ENCODE data around the gene SVOPL. TPM values are rescaled to one million over a fixed set of nuclear protein-coding genes. Genes with fewer than 3 reads are reported as not detected.

Gene SVOPL
- polyA plus RNA-seq, 1 of the 3 experiments (the other 2 are of a cell fraction) = not detected

- CTCF ChIA-PET = interaction anchor here (0.7 to 3.4 kb wide), 3 partner anchors 8 to 508 kb away, joined by 3 to 12 read pairs (median 3); no protein-coding TSS in a partner anchor
Observed at GRCh38 chr7:138669364-138669763, 31.8 kb downstream of the SVOPL start.

GRCh38 chr7:138668946-138669345, 32.2 kb downstream of the SVOPL start:
- H3K9ac ChIP-seq = no peak overlapping the region
- H3K9me2 ChIP-seq = no peaks in the 10 kb centered on the region
- no peaks in the 10 kb centered on the region for H4K20me1 ChIP-seq (ENCODE audit: insufficient read depth)
- ChIA-PET CTCF (interaction anchor here (3.4 kb wide), 1 partner anchor 507 kb away, joined by 12 read pairs; no protein-coding TSS in a partner anchor), POLR2A (no interaction called here)
- no peaks in the 10 kb centered on the region for H3F3A ChIP-seq (replicated peaks; ENCODE audit: insufficient read depth)
- no peak for TF ChIP-seq YY1 (IDR thresholded peaks at IDR 0.05; ENCODE audit: low read depth)
- no peak for TF ChIP-seq USF1 (IDR thresholded peaks at IDR 0.05; ENCODE audit: borderline replicate concordance, low read depth)
- TF ChIP-seq NRF1 (IDR thresholded peaks at IDR 0.05; ENCODE audit: low read depth, low read length) = no peak
- no peak for TF ChIP-seq RCOR1 (IDR thresholded peaks at IDR 0.05; ENCODE audit: low read length)
- TF ChIP-seq MAX (IDR thresholded peaks at IDR 0.05; ENCODE audit: low read depth) = no peak
- TF ChIP-seq MEF2A (IDR thresholded peaks at IDR 0.05; ENCODE audit: borderline replicate concordance, low read depth) = no peak
- TF ChIP-seq ZBTB33 (IDR thresholded peaks at IDR 0.05; ENCODE audit: borderline replicate concordance, low read depth) = no peak
- no peak for TF ChIP-seq RXRA (IDR thresholded peaks at IDR 0.05; ENCODE audit: borderline replicate concordance, low read depth)
- TF ChIP-seq FOXM1 (IDR thresholded peaks at IDR 0.05; ENCODE audit: low read depth) = no peak
- no peak for TF ChIP-seq RAD21 (IDR thresholded peaks at IDR 0.05; ENCODE audit: low read length)
- no peak for TF ChIP-seq EZH2phosphoT487 (IDR thresholded peaks at IDR 0.05; ENCODE audit: borderline replicate concordance, low read depth)
- TF ChIP-seq RFX5 (IDR thresholded peaks at IDR 0.05; ENCODE audit: low read length) = no peak
- no peak for TF ChIP-seq ELF1 (IDR thresholded peaks at IDR 0.05)
- TF ChIP-seq PBX3 (IDR thresholded peaks at IDR 0.05) = no peak
- no peak for TF ChIP-seq TEAD4 (IDR thresholded peaks at IDR 0.05; ENCODE audit: borderline replicate concordance, insufficient read depth)
- no peak for TF ChIP-seq GABPA (IDR thresholded peaks at IDR 0.05; ENCODE audit: low read depth)
- TF ChIP-seq SMC3 (IDR thresholded peaks at IDR 0.05; ENCODE audit: low read depth, low read length) = no peak
- no peak for TF ChIP-seq EP300 (IDR thresholded peaks at IDR 0.05; ENCODE audit: borderline replicate concordance in 1 of 2, low read depth in 1 of 2, low read length in 1 of 2)
- TF ChIP-seq TAF1 (IDR thresholded peaks at IDR 0.05; ENCODE audit: borderline replicate concordance, low read depth, low read length) = no peak
- no peak for TF ChIP-seq CHD2 (IDR thresholded peaks at IDR 0.05; ENCODE audit: low read length, partially characterized antibody)
- no peaks in the 10 kb centered on the region; the same call in 1 of the 2 replicates for H3K9me3 ChIP-seq
- H3K4me1 ChIP-seq (ENCODE audit: control insufficient read depth in 1 of 2, insufficient read depth in 2 of 2, low read depth in 1 of 2, low read length in 1 of 2) = peaks cover 0 to 21% of the 10 kb centered on the region in 2 experiments; a peak in 2 of 4 replicates
- DNase-seq = no peak
- no peak overlapping the region for H3K27ac ChIP-seq (ENCODE audit: low read depth in 2 of 2, low read length in 1 of 2)
- H3K79me2 ChIP-seq (ENCODE audit: insufficient read depth) = no peaks in the 10 kb centered on the region
- no peak overlapping the region for H2AFZ ChIP-seq (ENCODE audit: low read depth)
- 25% methylated on average over 3 of the region's 3 CpGs for WGBS (ENCODE audit: low lambda C conversion rate)
- no peak overlapping the region for H3K4me3 ChIP-seq (ENCODE audit: low read depth in 2 of 2, low read length in 1 of 2)
- no peaks in the 10 kb centered on the region for H3K36me3 ChIP-seq (replicated peaks in 1 of 2; ENCODE audit: control insufficient read depth in 1 of 2, insufficient read depth in 2 of 2, low read length in 1 of 2)
- H3K4me2 ChIP-seq = no peak overlapping the region
- H3K27me3 ChIP-seq (ENCODE audit: insufficient read depth) = no peaks in the 10 kb centered on the region

More at GRCh38 chr7:138669364-138669763, 31.8 kb downstream of the SVOPL start:
- no peaks in the 10 kb centered on the region for H3K36me3 ChIP-seq (replicated peaks in 1 of 2; ENCODE audit: control insufficient read depth in 1 of 2, insufficient read depth in 2 of 2, low read length in 1 of 2)
- no peaks in the 10 kb centered on the region for H4K20me1 ChIP-seq (ENCODE audit: insufficient read depth)
- H2AFZ ChIP-seq (ENCODE audit: low read depth) = no peak overlapping the region
- no peaks in the 10 kb centered on the region for H3K79me2 ChIP-seq (ENCODE audit: insufficient read depth)
- H3K27ac ChIP-seq (ENCODE audit: low read depth in 2 of 2, low read length in 1 of 2) = no peak overlapping the region
- TF ChIP-seq FOXM1 (IDR thresholded peaks at IDR 0.05; ENCODE audit: low read depth) (no peak), USF1 (IDR thresholded peaks at IDR 0.05; ENCODE audit: borderline replicate concordance, low read depth) (no peak), RXRA (IDR thresholded peaks at IDR 0.05; ENCODE audit: borderline replicate concordance, low read depth) (no peak), EP300 (IDR thresholded peaks at IDR 0.05; ENCODE audit: borderline replicate concordance in 1 of 2, low read depth in 1 of 2, low read length in 1 of 2) (no peak)
- H3F3A ChIP-seq (replicated peaks; ENCODE audit: insufficient read depth) = no peaks in the 10 kb centered on the region
- H3K4me1 ChIP-seq (ENCODE audit: control insufficient read depth in 1 of 2, insufficient read depth in 2 of 2, low read depth in 1 of 2, low read length in 1 of 2) = peaks cover 0 to 17% of the 10 kb centered on the region in 2 experiments; a peak in 2 of 4 replicates
- no peak overlapping the region for H3K4me2 ChIP-seq
- no peaks in the 10 kb centered on the region; the same call in 1 of the 2 replicates for H3K9me3 ChIP-seq
- no peaks in the 10 kb centered on the region for H3K27me3 ChIP-seq (ENCODE audit: insufficient read depth)
- H3K9me2 ChIP-seq = no peaks in the 10 kb centered on the region
- H3K9ac ChIP-seq = no peak overlapping the region
- no peak for DNase-seq
- 18% methylated on average over 4 of the region's 4 CpGs for WGBS (ENCODE audit: low lambda C conversion rate)
- no peak overlapping the region for H3K4me3 ChIP-seq (ENCODE audit: low read depth in 2 of 2, low read length in 1 of 2)
- POLR2A ChIA-PET = no interaction called here
